HepG2 (cell line): ENCODE measurements around the gene GDF7. TPM values are rescaled to one million over a fixed set of nuclear protein-coding genes. Genes with fewer than 3 reads are reported as not detected.

Experiments used
- CENPX ChIP-seq: sonication (generic); formaldehyde crosslinking; IDR thresholded peaks from 2 replicates; pipeline ENCODE4 v1.9.0; 2021; ENCODE audit warnings: mild to moderate bottlenecking, missing genetic modification reagents, moderate library complexity
- CHCHD3 ChIP-seq: sonication (generic); formaldehyde crosslinking; IDR thresholded peaks from 2 replicates; pipeline ENCODE4 v1.8.0; 2022; ENCODE audit warnings: mild to moderate bottlenecking, missing genetic modification reagents, moderate library complexity
- MAFG ChIP-seq: sonication (generic); formaldehyde crosslinking; IDR thresholded peaks from 2 replicates; pipeline ENCODE4 v1.5.1; 2020; ENCODE audit warnings: mild to moderate bottlenecking, missing genetic modification reagents
- MBNL3 ChIP-seq: fragments of 250-450 bp; sonication (Bioruptor Pico); conservative IDR thresholded peaks from 2 replicates; pipeline ENCODE4 v1.8.0; 2022; ENCODE audit warnings: mild to moderate bottlenecking, inconsistent platforms
- MIER3 ChIP-seq: IDR thresholded peaks from 2 replicates; pipeline ENCODE4 v1.6.1; 2016; ENCODE audit warnings: missing compliant biosample characterization, borderline replicate concordance
- MIXL1 ChIP-seq: IDR thresholded peaks from 2 replicates; pipeline ENCODE4 v1.6.1; 2016
- NCOA1 ChIP-seq: sonication (generic); formaldehyde crosslinking; IDR thresholded peaks from 2 replicates; pipeline ENCODE4 v1.9.0; 2021; ENCODE audit warnings: missing genetic modification reagents
- NPAS2 ChIP-seq: sonication (generic); formaldehyde crosslinking; IDR thresholded peaks from 2 replicates; pipeline ENCODE4 v1.8.0; 2022; ENCODE audit warnings: mild to moderate bottlenecking, missing genetic modification reagents, borderline replicate concordance
- PHB2 ChIP-seq: fragments of 450-650 bp; IDR thresholded peaks from 2 replicates; pipeline ENCODE4 v1.6.1; 2018; ENCODE audit not compliant: partially characterized antibody
- PLRG1 ChIP-seq: fragments of 450-650 bp; conservative IDR thresholded peaks from 2 replicates; pipeline ENCODE4 v1.6.1; 2016
- POLR2AphosphoS2 ChIP-seq: IDR thresholded peaks from 2 replicates; pipeline ENCODE4 v1.6.1; 2011; ENCODE audit warnings: low read depth, low read length, improper control_type of control experiment
- RBAK ChIP-seq: sonication (generic); formaldehyde crosslinking; IDR thresholded peaks from 2 replicates; pipeline ENCODE4 v1.5.1; 2020; ENCODE audit warnings: mild to moderate bottlenecking, missing genetic modification reagents
- RFX3 ChIP-seq: IDR thresholded peaks from 2 replicates; pipeline ENCODE4 v1.6.1; 2016; ENCODE audit warnings: missing biosample characterization, missing genetic modification reagents
- SALL2 ChIP-seq: sonication (generic); formaldehyde crosslinking; IDR thresholded peaks from 2 replicates; pipeline ENCODE4 v1.8.1; 2023; ENCODE audit warnings: mild to moderate bottlenecking, missing genetic modification reagents, inconsistent platforms
- SP140L ChIP-seq: sonication (generic); formaldehyde crosslinking; IDR thresholded peaks from 2 replicates; pipeline ENCODE4 v1.4.0; 2020; ENCODE audit warnings: missing genetic modification reagents, borderline replicate concordance
- SUZ12 ChIP-seq: fragments of 150-350 bp; IDR thresholded peaks from 2 replicates; pipeline ENCODE4 v1.6.1; 2014; ENCODE audit warnings: low read depth, low read length
- THAP11 ChIP-seq: IDR thresholded peaks from 2 replicates; pipeline ENCODE4 v1.6.1; 2016; ENCODE audit warnings: missing biosample characterization, missing genetic modification reagents
- ZNF234 ChIP-seq: sonication (generic); formaldehyde crosslinking; conservative IDR thresholded peaks from 2 replicates; pipeline ENCODE4 v1.5.1; 2020; ENCODE audit warnings: mild to moderate bottlenecking, missing genetic modification reagents
- ZNF383 ChIP-seq: sonication (generic); formaldehyde crosslinking; IDR thresholded peaks from 2 replicates; pipeline ENCODE4 v1.4.0; 2020; ENCODE audit warnings: missing genetic modification reagents, mild to moderate bottlenecking, borderline replicate concordance
- ZSCAN31 ChIP-seq: sonication (generic); formaldehyde crosslinking; IDR thresholded peaks from 2 replicates; pipeline ENCODE4 v1.5.0; 2020; ENCODE audit warnings: low read depth, mild to moderate bottlenecking, missing genetic modification reagents
- polyA plus RNA-seq, 8 experiments: library from polyadenylated mRNA; depleted of rRNA in 3 of 8; stranded (reverse) in 7 of 8; unstranded in 1 of 8; fragments of >200 nt; fragmentation: Illumina TruSeq in 4 of 8; extraction: Trizol in 4 of 8; gene quantifications; 2 replicates each; pipeline versions ENCODE4 v1.2.1 to v1.2.3, GENCODE V29; 2011 to 2016; ENCODE audit warnings: low read depth in 4 of 8, missing spikeins in 1 of 8, mixed read lengths in 1 of 8; ENCODE audit not compliant: insufficient read depth in 1 of 8
- total RNA-seq, 5 experiments: library from RNA; depleted of rRNA; stranded (reverse); fragments of >200 nt; fragmentation: Illumina TruSeq; extraction: Trizol; gene quantifications; 2 replicates each; pipeline ENCODE4 v1.2.3, GENCODE V29; 2016; ENCODE audit warnings: low read depth in 1 of 5
- TF ChIP-seq, protein P1 (sequence below): sonication (generic); formaldehyde crosslinking; IDR thresholded peaks from 2 replicates; pipeline ENCODE4 v1.4.0; 2020; ENCODE audit warnings: missing genetic modification reagents
- TF ChIP-seq, protein P2 (sequence below): IDR thresholded peaks from 2 replicates; pipeline ENCODE4 v1.6.1; 2018; ENCODE audit warnings: missing genetic modification reagents
- TF ChIP-seq, protein P3 (sequence below): sonication (generic); formaldehyde crosslinking; IDR thresholded peaks from 2 replicates; pipeline ENCODE4 v1.4.0; 2020; ENCODE audit warnings: mild to moderate bottlenecking, missing genetic modification reagents

The GDF7 gene
- total and polyA plus RNA-seq, 2 of the 13 experiments (the other 11 are each of a cell fraction or from before 2014, with no cell fraction given): 1.6 to 15.0 TPM

DNA sequence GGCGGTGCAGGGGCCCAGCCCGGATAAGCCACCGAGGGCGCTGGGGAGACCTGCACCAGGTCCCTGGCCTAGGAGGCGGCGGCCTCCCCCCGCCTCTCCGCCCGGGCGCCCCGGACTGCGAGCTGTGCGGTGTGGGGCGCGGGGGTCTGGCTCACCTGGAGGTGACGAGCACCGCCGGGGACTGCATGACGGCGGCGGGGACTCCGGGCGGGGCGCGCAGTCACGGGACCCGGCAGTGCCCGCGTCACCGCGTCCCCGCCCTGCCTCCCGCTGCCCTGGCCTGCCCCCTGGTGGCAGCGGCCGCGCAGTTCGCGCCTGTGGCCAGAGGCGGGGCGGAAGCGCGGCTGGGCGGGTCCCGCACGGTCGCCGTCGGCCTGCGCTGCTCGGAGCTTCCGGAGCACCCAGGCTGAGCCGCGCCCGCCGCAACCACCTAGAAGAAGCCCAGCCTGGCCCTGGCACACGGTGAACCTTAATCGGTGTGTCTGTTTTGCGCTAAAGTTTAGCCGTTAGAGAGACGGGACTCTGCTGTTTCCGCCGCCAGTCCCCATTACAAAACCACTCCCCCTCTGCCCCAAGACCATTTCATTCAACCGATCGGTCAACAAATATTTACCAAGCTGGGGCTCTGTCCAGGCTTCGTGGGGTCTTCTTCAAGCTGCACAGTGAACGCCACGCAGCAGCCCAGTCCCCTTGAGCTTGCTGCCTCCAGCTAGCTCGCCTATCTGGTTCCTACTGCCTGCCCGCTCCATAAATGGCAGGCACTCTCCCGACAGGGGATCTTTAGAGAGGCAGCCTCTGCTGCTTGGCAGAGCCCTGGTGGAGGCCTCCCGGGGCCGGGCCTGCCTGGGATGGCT lies 15.8 kb upstream of the GDF7 start, which contains the start of gene HS1BP3 (continued):
- TF ChIP-seq, protein P1, sequence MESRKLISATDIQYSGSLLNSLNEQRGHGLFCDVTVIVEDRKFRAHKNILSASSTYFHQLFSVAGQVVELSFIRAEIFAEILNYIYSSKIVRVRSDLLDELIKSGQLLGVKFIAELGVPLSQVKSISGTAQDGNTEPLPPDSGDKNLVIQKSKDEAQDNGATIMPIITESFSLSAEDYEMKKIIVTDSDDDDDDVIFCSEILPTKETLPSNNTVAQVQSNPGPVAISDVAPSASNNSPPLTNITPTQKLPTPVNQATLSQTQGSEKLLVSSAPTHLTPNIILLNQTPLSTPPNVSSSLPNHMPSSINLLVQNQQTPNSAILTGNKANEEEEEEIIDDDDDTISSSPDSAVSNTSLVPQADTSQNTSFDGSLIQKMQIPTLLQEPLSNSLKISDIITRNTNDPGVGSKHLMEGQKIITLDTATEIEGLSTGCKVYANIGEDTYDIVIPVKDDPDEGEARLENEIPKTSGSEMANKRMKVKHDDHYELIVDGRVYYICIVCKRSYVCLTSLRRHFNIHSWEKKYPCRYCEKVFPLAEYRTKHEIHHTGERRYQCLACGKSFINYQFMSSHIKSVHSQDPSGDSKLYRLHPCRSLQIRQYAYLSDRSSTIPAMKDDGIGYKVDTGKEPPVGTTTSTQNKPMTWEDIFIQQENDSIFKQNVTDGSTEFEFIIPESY (CRISPR knock-in tag): peak; percentile 19; the same call in 1 of the 2 replicates
- TF ChIP-seq MIXL1 (CRISPR knock-in tag) (peak; percentile 7; the same call in 1 of the 2 replicates), POLR2AphosphoS2 (no peak), CENPX (CRISPR knock-in tag) (no peak), RBAK (CRISPR knock-in tag) (no peak), MIER3 (CRISPR knock-in tag) (no peak), THAP11 (CRISPR knock-in tag) (peak; percentile 81), SALL2 (CRISPR knock-in tag) (peak; percentile 97; the same call in 1 of the 2 replicates), ZSCAN31 (peak; percentile 96), CHCHD3 (no peak), MBNL3 (CRISPR knock-in tag) (no peak), NPAS2 (no peak), ZNF234 (CRISPR knock-in tag) (0 out of 2 replicates have a peak, but pooled peaks have one; percentile 61), SP140L (CRISPR knock-in tag) (no peak), ZNF383 (CRISPR knock-in tag) (no peak), MAFG (no peak), PLRG1 (no peak), SUZ12 (no peak), NCOA1 (CRISPR knock-in tag) (no peak), PHB2 (no peak), RFX3 (CRISPR knock-in tag) (no peak)
- TF ChIP-seq, protein P2, sequence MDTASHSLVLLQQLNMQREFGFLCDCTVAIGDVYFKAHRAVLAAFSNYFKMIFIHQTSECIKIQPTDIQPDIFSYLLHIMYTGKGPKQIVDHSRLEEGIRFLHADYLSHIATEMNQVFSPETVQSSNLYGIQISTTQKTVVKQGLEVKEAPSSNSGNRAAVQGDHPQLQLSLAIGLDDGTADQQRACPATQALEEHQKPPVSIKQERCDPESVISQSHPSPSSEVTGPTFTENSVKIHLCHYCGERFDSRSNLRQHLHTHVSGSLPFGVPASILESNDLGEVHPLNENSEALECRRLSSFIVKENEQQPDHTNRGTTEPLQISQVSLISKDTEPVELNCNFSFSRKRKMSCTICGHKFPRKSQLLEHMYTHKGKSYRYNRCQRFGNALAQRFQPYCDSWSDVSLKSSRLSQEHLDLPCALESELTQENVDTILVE: peak; percentile 76; the same call in 1 of the 2 replicates
- TF ChIP-seq, protein P3, sequence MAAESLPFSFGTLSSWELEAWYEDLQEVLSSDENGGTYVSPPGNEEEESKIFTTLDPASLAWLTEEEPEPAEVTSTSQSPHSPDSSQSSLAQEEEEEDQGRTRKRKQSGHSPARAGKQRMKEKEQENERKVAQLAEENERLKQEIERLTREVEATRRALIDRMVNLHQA: no peak
